ENCODE data around the gene TTC19. TPM values are rescaled to one million over a fixed set of nuclear protein-coding genes. Genes with fewer than 3 reads are reported as not detected.

TTC19 gene
- total and polyA plus RNA-seq, 2 of the 8 experiments (the other 6 are each of a cell fraction or from before 2014, with no cell fraction given), result 11.8 to 55.0 TPM

- Histone ChIP-seq H4K20me1 (replicated peaks in 1 of 2; ENCODE audit: control insufficient read depth in 1 of 2, insufficient read depth in 2 of 2, low read length in 2 of 2) (peaks cover 4 to 5% of the 10 kb centered on the region in 2 experiments), H3K4me2 (ENCODE audit: insufficient read depth in 1 of 2, low read depth in 2 of 2, low read length in 2 of 2) (no peak overlapping the region), H4K91ac (replicated peaks; ENCODE audit: insufficient read length, low read length) (no peak overlapping the region), H4K8ac (ENCODE audit: extremely low read depth, insufficient read depth, low read length) (no peak overlapping the region), H3K23me2 (ENCODE audit: low read depth, low read length) (no peaks in the 10 kb centered on the region), H2BK5ac (ENCODE audit: low read depth, low read length) (no peak overlapping the region), H3K14ac (ENCODE audit: insufficient read length) (no peak overlapping the region), H3K4ac (replicated peaks; ENCODE audit: insufficient read length, low read depth, low read length) (no peak overlapping the region), H4K5ac (ENCODE audit: insufficient read length, low read depth, low read length) (no peak overlapping the region), H3K23ac (ENCODE audit: insufficient read length) (no peak overlapping the region), H3K4me1 (replicated peaks in 1 of 4; ENCODE audit: control insufficient read depth in 3 of 4, insufficient read depth in 4 of 4, low read length in 3 of 4) (no peaks in the 10 kb centered on the region), H3K9me3 (ENCODE audit: insufficient read depth in 2 of 2, low read depth in 1 of 2, low read length in 1 of 2) (no peaks in the 10 kb centered on the region), H3K79me1 (ENCODE audit: low read depth, low read length) (no peaks in the 10 kb centered on the region; the same call in 1 of the 2 replicates), H2BK12ac (ENCODE audit: low read depth, low read length) (no peak overlapping the region), H3K27ac (ENCODE audit: low read depth, low read length) (no peak overlapping the region), H2BK20ac (ENCODE audit: low read length) (no peak overlapping the region), H3K4me3 (ENCODE audit: extremely low read depth in 1 of 4, insufficient read depth in 2 of 4, low read depth in 3 of 4, low read length in 4 of 4) (no peak overlapping the region), H2BK15ac (ENCODE audit: low read length) (no peak overlapping the region), H2BK120ac (replicated peaks; ENCODE audit: low read depth, low read length) (no peak overlapping the region), H3K18ac (ENCODE audit: extremely low read depth, low read length) (no peak overlapping the region), H3K27me3 (replicated peaks in 1 of 4; ENCODE audit: control insufficient read depth in 3 of 4, extremely low read depth in 1 of 4, insufficient read depth in 3 of 4, low read length in 3 of 4) (no peaks in the 10 kb centered on the region), H3K9ac (replicated peaks in 1 of 4; ENCODE audit: extremely low read depth in 1 of 4, low read depth in 3 of 4, low read length in 3 of 4) (no peak overlapping the region), H3K56ac (replicated peaks; ENCODE audit: insufficient read length, low read depth, low read length) (no peak overlapping the region), H2AFZ (ENCODE audit: low read length) (no peak overlapping the region), H3K79me2 (ENCODE audit: control insufficient read depth in 1 of 2, insufficient read depth in 2 of 2, low read length in 2 of 2) (peaks cover 0 to 6% of the 10 kb centered on the region in 2 experiments; a peak in 1 of 4 replicates), H3K36me3 (ENCODE audit: control insufficient read depth in 2 of 4, insufficient read depth in 4 of 4, low read length in 3 of 4) (peaks cover 5 to 88% (median 59%) of the 10 kb centered on the region in 4 experiments), H2AK5ac (ENCODE audit: low read depth, low read length) (no peak overlapping the region)
- WGBS, 2 experiments (ENCODE audit: extremely low coverage in 1 of 2, insufficient coverage in 1 of 2, insufficient read length in 1 of 2, insufficient replicate concordance in 2 of 2, low coverage in 1 of 2, low lambda C conversion rate in 2 of 2, missing lambda C conversion rate in 1 of 2), result 91% methylated on average over 5 of the region's 5 CpGs; no CpG with 5 or more reads in 1 of the 2 experiments
- DNase-seq (ENCODE audit: low read depth in 1 of 2, low spot score in 2 of 2) (no peak), FAIRE-seq (no peak)
- POLR2A ChIA-PET (ENCODE audit: partially characterized antibody), result interaction anchor here (1.0 to 2.2 kb wide), 2 partner anchors 8 to 10 kb away, joined by 3 to 5 read pairs; no protein-coding TSS in a partner anchor
- CTCF ChIA-PET (ENCODE audit: partially characterized antibody), result no interaction called here
- no peak for TF ChIP-seq KDM4A (IDR thresholded peaks at IDR 0.05; ENCODE audit: low read depth, low read length, severe bottlenecking)
- no peak for TF ChIP-seq CHD1 (IDR thresholded peaks at IDR 0.05; ENCODE audit: low read depth, low read length)
- no peak for TF ChIP-seq CBX8 (IDR thresholded peaks at IDR 0.05; ENCODE audit: borderline replicate concordance, low read depth, low read length)
- TF ChIP-seq MAX (IDR thresholded peaks at IDR 0.05), result no peak
Measured at GRCh38 chr17:16027708-16028584, 28.3 kb downstream of the TTC19 start.

Data from H1 (cell line).